HCT116 (cell line): ENCODE results near the gene AAMDC. TPM values are rescaled to one million over a fixed set of nuclear protein-coding genes. Genes with fewer than 3 reads are reported as not detected.
A peak's percentile ranks its signal among the peaks of the same experiment; 100 is the strongest.

Source experiments
- ATAC-seq: fragments of 200-7000 bp; cut with Tn5 transposase; 2 replicates; pipeline ENCODE4 v1.9.1; 2020; ENCODE audit warnings: mild to moderate bottlenecking, moderate library complexity
- BruUV-seq: library from RNA; stranded (reverse); fragments of 400-500 nt; replicated peaks from 2 replicates; lab custom pipeline; 2021; lab: Mats Ljungman, UMichigan
- CTCF ChIA-PET: fragments of 300-600 bp; sonication (Branson Sonifier 250); formaldehyde crosslinking; loops from one replicate; lab custom pipeline; 2021; ENCODE audit warnings: antibody characterized with exemption; lab: Charles Lee
- POLR2A ChIA-PET: fragments of 300-600, 350-600 bp; sonication (Branson Sonifier 250); formaldehyde crosslinking; loops from one replicate; lab custom pipeline; 2021; ENCODE audit warnings: antibody characterized with exemption; lab: Charles Lee
- RAD21 ChIA-PET, 2 experiments: fragments of 300-600 bp; sonication (Branson Sonifier 250); formaldehyde crosslinking; loops; one replicate each; lab custom pipeline; 2023; ENCODE audit warnings: low total read pairs in 2 of 2; ENCODE audit not compliant: uncharacterized antibody in 2 of 2, unreplicated experiment in 2 of 2, low non-redundant PET in 1 of 2; lab: Charles Lee
- DNase-seq: peaks from one replicate; pipeline ENCODE4 v3.0.0-alpha.2; 2010; ENCODE audit warnings: low read depth, low spot score
- H2AFZ ChIP-seq: fragments of 200-600 bp; shearing (Covaris generic), sonication (generic); 2 replicates; pipeline ENCODE4 v1.6.1; 2017; ENCODE audit warnings: low read depth, mixed run types, mixed read lengths, antibody characterized with exemption, low read length; ENCODE audit not compliant: poor library complexity, severe bottlenecking
- H3K27ac ChIP-seq: 2 replicates; pipeline ENCODE4 v1.5.1; 2012; ENCODE audit warnings: low read depth, low read length
- H3K27me3 ChIP-seq: fragments of 200-600 bp; sonication (generic); 2 replicates; pipeline ENCODE4 v1.6.1; 2016; ENCODE audit warnings: mixed run types, low read length, mixed read lengths; ENCODE audit not compliant: insufficient read depth
- H3K36me3 ChIP-seq, 2 experiments: fragments of 200-500 bp in 1 of 2; fragments of 200-600 bp in 1 of 2; sonication (Bioruptor generic) in 1 of 2; sonication (generic) in 1 of 2; 2 replicates each; pipeline versions ENCODE4 v1.5.1 to v1.6.1; 2014 to 2016; ENCODE audit warnings: low read length in 2 of 2, inconsistent platforms in 1 of 2, mixed read lengths in 1 of 2, mixed run types in 1 of 2; ENCODE audit not compliant: insufficient read depth in 2 of 2, control insufficient read depth in 1 of 2
- H3K4me1 ChIP-seq, 2 experiments: fragments of 200-600 bp in 1 of 2; sonication (generic) in 1 of 2; 2 replicates each; pipeline versions ENCODE4 v1.5.1 to v1.6.1; 2012 to 2017; ENCODE audit warnings: low read length in 2 of 2, inconsistent platforms in 1 of 2, mild to moderate bottlenecking in 1 of 2, mixed read lengths in 1 of 2, mixed run types in 1 of 2, moderate library complexity in 1 of 2; ENCODE audit not compliant: insufficient read depth in 2 of 2, control insufficient read depth in 1 of 2
- H3K4me2 ChIP-seq: fragments of 200-600 bp; sonication (generic); 2 replicates; pipeline ENCODE4 v1.6.1; 2017; ENCODE audit warnings: mixed run types, low read length, mixed read lengths
- H3K4me3 ChIP-seq, 2 experiments: fragments of 200-600 bp in 1 of 2; sonication (generic) in 1 of 2; replicated peaks in 1 of 2; 2 replicates each; pipeline ENCODE4 v1.5.1; 2011 to 2016; ENCODE audit warnings: low read length in 2 of 2, control low read depth in 1 of 2, low read depth in 1 of 2, mild to moderate bottlenecking in 1 of 2, mixed read lengths in 1 of 2, mixed run types in 1 of 2
- H3K79me2 ChIP-seq: fragments of 200-600 bp; sonication (generic); 2 replicates; pipeline ENCODE4 v1.6.1; 2017; ENCODE audit warnings: mild to moderate bottlenecking, mixed run types, low read length, moderate library complexity, mixed read lengths; ENCODE audit not compliant: insufficient read depth
- H3K9ac ChIP-seq: fragments of 200-600 bp; sonication (generic); 2 replicates; pipeline ENCODE4 v1.6.1; 2016; ENCODE audit warnings: low read length, mixed read lengths
- H3K9me2 ChIP-seq: fragments of 200-600 bp; sonication (generic), shearing (Covaris generic); 2 replicates; pipeline ENCODE4 v1.6.1; 2017; ENCODE audit warnings: mixed run types, mild to moderate bottlenecking, moderate library complexity; ENCODE audit not compliant: insufficient read depth
- H3K9me3 ChIP-seq, 2 experiments: fragments of 200-500 bp in 1 of 2; fragments of 200-600 bp in 1 of 2; sonication (Bioruptor generic) in 1 of 2; sonication (generic) in 1 of 2; 2 replicates each; pipeline ENCODE4 v1.6.1; 2014 to 2017; ENCODE audit warnings: low read length in 2 of 2, mixed read lengths in 2 of 2, inconsistent platforms in 1 of 2, low read depth in 1 of 2, mild to moderate bottlenecking in 1 of 2, mixed run types in 1 of 2, moderate library complexity in 1 of 2; ENCODE audit not compliant: control insufficient read depth in 1 of 2, insufficient read depth in 1 of 2
- H4K20me1 ChIP-seq: fragments of 200-600 bp; sonication (generic), shearing (Covaris generic); 2 replicates; pipeline ENCODE4 v1.6.1; 2017; ENCODE audit warnings: mixed run types, mild to moderate bottlenecking, moderate library complexity; ENCODE audit not compliant: insufficient read depth
- CTCF ChIP-seq, 3 experiments: fragments of 200-600 bp in 1 of 3; sonication (generic) in 1 of 3; IDR thresholded peaks in 2 of 3; conservative IDR thresholded peaks in 1 of 3; 2 replicates each; pipeline ENCODE4 v1.5.1; 2012 to 2017; ENCODE audit warnings: low read depth in 2 of 3, low read length in 2 of 3, antibody characterized with exemption in 1 of 3, borderline replicate concordance in 1 of 3, control low read depth in 1 of 3, mild to moderate bottlenecking in 1 of 3, mixed read lengths in 1 of 3, mixed run types in 1 of 3, moderate library complexity in 1 of 3; ENCODE audit not compliant: insufficient read depth in 1 of 3
- EGR1 ChIP-seq: IDR thresholded peaks from 2 replicates; pipeline ENCODE4 v1.6.1; 2012; ENCODE audit warnings: low read depth
- SRF ChIP-seq: IDR thresholded peaks from 2 replicates; pipeline ENCODE4 v1.6.1; 2012; ENCODE audit warnings: low read depth
- YY1 ChIP-seq: IDR thresholded peaks from 2 replicates; pipeline ENCODE4 v1.6.1; 2011; ENCODE audit warnings: low read length, low read depth, moderate library complexity, mild to moderate bottlenecking; ENCODE audit not compliant: insufficient replicate concordance; ENCODE audit errors: extremely low read depth
- ZFX ChIP-seq: fragments of 450-650 bp; IDR thresholded peaks from 2 replicates; pipeline ENCODE4 v1.6.1; 2017
- intact Hi-C: fragments of 100-400 bp; cut with micrococcal nuclease; formaldehyde crosslinking; loops from 2 replicates; pipeline ENCODE4 v1.10.0; 2022
- total RNA-seq: library from RNA; stranded (reverse); gene quantifications from one replicate; pipeline ENCODE4 v1.2.1, GENCODE V29; 2021; ENCODE audit not compliant: unreplicated experiment

Gene AAMDC
- total RNA-seq, 1 experiment from 2014 or later = 11.2 TPM

GRCh38 chr11:77820565-77821348, at the start of gene AAMDC, which contains the start of gene RSF1 (continued):
- peak; percentile 97 for TF ChIP-seq YY1
- TF ChIP-seq CTCF (IDR thresholded peaks at IDR 0.05 in 2 of 3, conservative IDR thresholded peaks at IDR 0.05 in 1 of 3; ENCODE audit: borderline replicate concordance in 1 of 3, insufficient read depth in 1 of 3, low read depth in 2 of 3, low read length in 2 of 3) = peak; percentile 47 to 75 (median 61); a peak in 5 of 6 replicates

GRCh38 chr11:77775936-77776335, 45.0 kb upstream of the AAMDC start:
- peaks cover 48% of the 10 kb centered on the region for H3K79me2 ChIP-seq

More at GRCh38 chr11:77775936-77776335, 45.0 kb upstream of the AAMDC start:
- intact Hi-C loops = loop anchor here (1.0 to 5.0 kb wide), 4 partner anchors 41 to 786 kb away; no protein-coding TSS in a partner anchor
- ChIA-PET RAD21 (no interaction called here), CTCF (interaction anchor here (0.7 to 1.1 kb wide), 8 partner anchors 219 to 788 kb away, joined by 3 to 10 read pairs (median 4); partner anchors contain the start of gene INTS4), POLR2A (interaction anchor here (1.0 kb wide), 1 partner anchor 219 kb away, joined by 3 read pairs; the partner anchor contains the start of gene INTS4)
- no peaks in the 10 kb centered on the region for H4K20me1 ChIP-seq
- H3K27me3 ChIP-seq = no peaks in the 10 kb centered on the region
- H3K4me1 ChIP-seq = no peaks in the 10 kb centered on the region
- H3K9me2 ChIP-seq = no peaks in the 10 kb centered on the region
- DNase-seq = no peak
- ATAC-seq = no peak
- H3K9me3 ChIP-seq = no peaks in the 10 kb centered on the region
- no peak overlapping the region for H3K9ac ChIP-seq
- no TSS peak for BruUV-seq
- TF ChIP-seq ZFX (0 out of 2 replicates have a peak, but pooled peaks have one; percentile 8), SRF (no peak), EGR1 (no peak)
- H3K27ac ChIP-seq = no peak overlapping the region
- no peak overlapping the region for H3K4me3 ChIP-seq
- H3K4me2 ChIP-seq = no peak overlapping the region
- H3K36me3 ChIP-seq = no peaks in the 10 kb centered on the region
- H2AFZ ChIP-seq = no peak overlapping the region
